HuH-7.5 (cell line): ENCODE measurements around the gene RAD23B.

Experiments used
- DNase-seq: peaks from one replicate; pipeline ENCODE4 v3.0.0; 2011; ENCODE audit warnings: low spot score

The RAD23B gene

GRCh38 chr9:107375001-107375400 lies 91.9 kb downstream of the RAD23B start:
- DNase-seq: no peak

GRCh38 chr9:107375651-107376369 lies 92.7 kb downstream of the RAD23B start:
- no peak for DNase-seq

DNA sequence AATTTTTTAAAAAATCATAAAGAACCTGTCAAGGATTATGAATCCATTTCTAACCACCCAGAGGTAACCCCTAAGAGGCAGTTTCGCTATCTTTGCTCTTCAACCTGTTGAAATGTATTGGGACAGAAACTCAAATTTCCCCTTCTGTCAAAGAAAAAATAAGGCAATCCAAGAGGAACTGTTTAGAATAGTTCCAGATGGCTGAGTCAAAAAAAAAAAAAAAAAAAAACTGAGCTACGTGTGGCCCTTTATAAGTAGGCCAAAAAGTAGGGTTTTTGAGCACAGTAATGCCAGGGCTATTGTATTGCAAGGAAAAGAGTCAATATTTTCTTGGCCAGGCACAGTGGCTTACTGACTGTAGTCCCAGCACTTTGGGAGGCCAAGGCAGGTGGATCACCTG lies 94.9 kb downstream of the RAD23B start:
- DNase-seq: no peak
